A549 (cell line): ENCODE measurements around the gene CCDC74B. TPM values are rescaled to one million over a fixed set of nuclear protein-coding genes. Genes with fewer than 3 reads are reported as not detected.
"Not testable (repeated sequence)": the region's sequence is repeated elsewhere in the genome, so short reads cannot be mapped to it uniquely, and the experiment has no call there.

Experiments
- ATAC-seq, 2 experiments: fragments of 200-7000 bp in 1 of 2; fragments of >200 bp in 1 of 2; cut with Nextera tagmentation in 1 of 2; cut with Tn5 transposase in 1 of 2; 3 replicates each; pipeline versions ENCODE4 v1.8.0 to v1.9.1; 2018 to 2020; ENCODE audit warnings: mild to moderate bottlenecking in 1 of 2, moderate library complexity in 1 of 2
- CTCF ChIA-PET: fragments of 300-600 bp; sonication (Branson Sonifier 250); formaldehyde crosslinking; extraction: SDS; loops from one replicate; lab custom pipeline; 2021; ENCODE audit warnings: antibody characterized with exemption, inconsistent platforms; lab: Yijun Ruan, JAX
- POLR2A ChIA-PET: fragments of 350-600 bp; formaldehyde crosslinking; extraction: SDS; loops from one replicate; lab custom pipeline; 2021; ENCODE audit warnings: antibody characterized with exemption, inconsistent platforms; lab: Yijun Ruan, JAX
- DNase-seq, 2 experiments: peaks; one replicate each; pipeline versions ENCODE4 v3.0.0 to v3.0.0-alpha.2; 2011 to 2016; ENCODE audit warnings: low read depth in 1 of 2, low spot score in 1 of 2
- FAIRE-seq: peaks from 2 replicates; lab custom pipeline; 2011; peaks lifted over from hg19 to GRCh38; lab: Jason Lieb, UNC
- H3K27ac ChIP-seq, 2 experiments: fragments of >200 bp; sonication (Bioruptor Twin); formaldehyde crosslinking; 3 replicates each; pipeline ENCODE4 v1.5.1; 2016 to 2017
- H3K4me1 ChIP-seq: fragments of >200 bp; sonication (Bioruptor Twin); formaldehyde crosslinking; 3 replicates; pipeline ENCODE4 v1.6.1; 2016
- H3K4me2 ChIP-seq: fragments of >200 bp; sonication (Bioruptor Twin); formaldehyde crosslinking; 3 replicates; pipeline ENCODE4 v1.6.1; 2016
- H3K4me3 ChIP-seq: fragments of >200 bp; sonication (Bioruptor Twin); formaldehyde crosslinking; 3 replicates; pipeline ENCODE4 v1.5.1; 2016
- H3K9me3 ChIP-seq: fragments of >200 bp; sonication (Bioruptor Twin); formaldehyde crosslinking; 3 replicates; pipeline ENCODE4 v1.6.1; 2016
- CEBPB ChIP-seq, 2 experiments: fragments of >200 bp in 1 of 2; sonication (Bioruptor Twin) in 1 of 2; formaldehyde crosslinking in 1 of 2; IDR thresholded peaks; 2 replicates each; pipeline ENCODE4 v1.6.1; 2012 to 2016
- FOSL2 ChIP-seq, 2 experiments: fragments of 450-650 bp in 1 of 2; fragments of >200 bp in 1 of 2; sonication (Bioruptor Twin) in 1 of 2; formaldehyde crosslinking; IDR thresholded peaks; 2 replicates each; pipeline versions ENCODE4 v1.5.0 to v1.6.1; 2016 to 2020; ENCODE audit warnings: mild to moderate bottlenecking in 1 of 2, moderate library complexity in 1 of 2
- GATA3 ChIP-seq: IDR thresholded peaks from 2 replicates; pipeline ENCODE4 v1.6.1; 2012; ENCODE audit warnings: borderline replicate concordance
- HDAC2 ChIP-seq: fragments of 200-600 bp; sonication (generic); IDR thresholded peaks from 2 replicates; pipeline ENCODE4 v1.6.1; 2016
- JUN ChIP-seq, 2 experiments: fragments of >200 bp; sonication (Bioruptor Twin); formaldehyde crosslinking; IDR thresholded peaks; 2 replicates in 1 of 2; 3 replicates in 1 of 2; pipeline ENCODE4 v1.6.1; 2016 to 2017
- KDM5A ChIP-seq: fragments of 200-600 bp; sonication (generic); IDR thresholded peaks from 2 replicates; pipeline ENCODE4 v1.6.1; 2016; ENCODE audit warnings: antibody characterized with exemption, mild to moderate bottlenecking
- MAX ChIP-seq: IDR thresholded peaks from 2 replicates; pipeline ENCODE4 v1.6.1; 2012
- MYC ChIP-seq: IDR thresholded peaks from 2 replicates; pipeline ENCODE4 v1.6.1; 2012; ENCODE audit warnings: mild to moderate bottlenecking, inconsistent platforms, low read length, improper control_type of control experiment, borderline replicate concordance
- NFE2L2 ChIP-seq: fragments of 150-350 bp; conservative IDR thresholded peaks from 2 replicates; pipeline ENCODE4 v1.6.1; 2014; ENCODE audit warnings: low read length
- NPAS2 ChIP-seq: fragments of 250-450 bp; sonication (Bioruptor Pico); IDR thresholded peaks from 2 replicates; pipeline ENCODE4 v1.8.0; 2022; ENCODE audit warnings: mild to moderate bottlenecking, moderate library complexity, borderline replicate concordance
- PHF8 ChIP-seq: fragments of 200-600 bp; sonication (generic); IDR thresholded peaks from 2 replicates; pipeline ENCODE4 v1.6.1; 2016; ENCODE audit warnings: low read depth, mild to moderate bottlenecking, antibody characterized with exemption, moderate library complexity, borderline replicate concordance
- POLR2A ChIP-seq: IDR thresholded peaks from 2 replicates; pipeline ENCODE4 v1.6.1; 2012; ENCODE audit warnings: mild to moderate bottlenecking, low read length
- RAD21 ChIP-seq, 2 experiments: fragments of >200 bp in 1 of 2; sonication (Bioruptor Twin) in 1 of 2; formaldehyde crosslinking in 1 of 2; IDR thresholded peaks in 1 of 2; conservative IDR thresholded peaks in 1 of 2; 2 replicates in 1 of 2; 3 replicates in 1 of 2; pipeline ENCODE4 v1.6.1; 2012 to 2018; ENCODE audit warnings: inconsistent platforms in 1 of 2
- TFCP2L1 ChIP-seq: fragments of 250-450 bp; sonication (Bioruptor Pico); IDR thresholded peaks from 2 replicates; pipeline ENCODE4 v1.5.0; 2021; ENCODE audit warnings: mild to moderate bottlenecking
- ZSCAN20 ChIP-seq: fragments of 250-450 bp; sonication (Bioruptor Pico); IDR thresholded peaks from 2 replicates; pipeline ENCODE4 v1.8.0; 2022; ENCODE audit warnings: mild to moderate bottlenecking, moderate library complexity
- WGBS: methylation state at CpG from one replicate; pipeline ENCODE4 v1.1.6; 2017; ENCODE audit errors: missing lambda C conversion rate; 5-methylcytosine and 5-hydroxymethylcytosine counted together
- polyA plus RNA-seq, 4 experiments: library from polyadenylated mRNA; depleted of rRNA in 3 of 4; stranded (reverse); fragments of >200 nt; fragmentation: RNase III in 1 of 4; extraction: RNeasy Plus Mini Kit Qiagen cat#74134 plus additional on column Dnase treatment in 1 of 4; gene quantifications; 2 replicates in 3 of 4; 3 replicates in 1 of 4; pipeline ENCODE4 v1.2.3, GENCODE V29; 2011 to 2017
- TF ChIP-seq, protein P1 (sequence below): fragments of >200 bp; sonication (Bioruptor Twin); formaldehyde crosslinking; IDR thresholded peaks from 3 replicates; pipeline ENCODE4 v1.6.1; 2016
- TF ChIP-seq, protein P2 (sequence below): IDR thresholded peaks from 2 replicates; pipeline ENCODE4 v1.6.1; 2012; ENCODE audit warnings: low read depth, borderline replicate concordance
- TF ChIP-seq, protein P3 (sequence below): IDR thresholded peaks from 2 replicates; pipeline ENCODE4 v1.6.1; 2012

CCDC74B gene
- polyA plus RNA-seq, 2 of the 4 experiments (the other 2 are of a cell fraction), result 5.2 to 5.4 TPM

DNA sequence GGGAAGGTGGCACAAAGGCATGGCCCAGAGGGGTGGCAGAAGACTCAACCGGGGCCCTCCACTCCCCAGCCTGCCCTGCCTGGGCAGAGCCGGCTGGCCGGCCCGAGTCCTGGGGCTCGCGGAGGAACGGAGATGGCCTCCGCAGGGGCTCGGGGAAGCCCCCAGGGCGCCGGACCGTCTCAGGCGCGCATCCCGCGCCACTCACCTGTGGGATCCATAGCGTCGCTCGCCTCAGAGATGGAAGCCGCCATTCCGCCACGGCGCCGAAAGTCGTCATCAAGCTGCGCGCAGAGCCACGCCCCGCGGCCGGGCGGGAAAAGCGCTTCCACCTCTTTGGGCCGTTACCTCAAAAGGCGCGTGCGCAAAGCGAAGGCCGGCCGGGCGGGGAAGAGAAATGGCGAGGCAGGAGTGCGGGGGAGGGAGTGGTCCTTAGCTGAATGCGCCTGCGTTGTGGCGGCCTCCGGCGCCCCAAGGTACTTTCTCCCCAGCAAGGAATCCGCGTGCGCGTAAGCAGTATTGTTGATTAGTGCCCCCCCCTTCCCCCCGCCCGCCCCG is 36.5 kb upstream of the CCDC74B start, which contains the start of gene SMPD4:
SMPD4 (minus strand) TSS at position 278 of the 555 bp plus-strand sequence. CDS start 5,010 bp downstream, outside the sequence.
- H3K4me2 ChIP-seq, result peak within 1 kb of the TSS; percentile 98
- peak within 1 kb of the TSS; percentile 93 to 99 for H3K27ac ChIP-seq
- no CpG with 5 or more reads among the region's 55 CpGs for WGBS
- H3K4me1 ChIP-seq, result peaks cover 9% of the 10 kb centered on the region; the same call in 2 of the 3 replicates
- H3K4me3 ChIP-seq, result peak within 1 kb of the TSS; percentile 99
- peak; percentile 54 for TF ChIP-seq POLR2A
- no peak for TF ChIP-seq NFE2L2
- TF ChIP-seq TFCP2L1 (CRISPR knock-in tag), result no peak
- peak in 1 of 2 experiments; percentile 44; a peak in 2 of 5 replicates for TF ChIP-seq JUN (IDR thresholded peaks at IDR 0.05)
- no peak for TF ChIP-seq CEBPB (IDR thresholded peaks at IDR 0.05)
- peak; percentile 99 for TF ChIP-seq KDM5A
- TF ChIP-seq MAX, result peak; percentile 77
- TF ChIP-seq, protein P1, sequence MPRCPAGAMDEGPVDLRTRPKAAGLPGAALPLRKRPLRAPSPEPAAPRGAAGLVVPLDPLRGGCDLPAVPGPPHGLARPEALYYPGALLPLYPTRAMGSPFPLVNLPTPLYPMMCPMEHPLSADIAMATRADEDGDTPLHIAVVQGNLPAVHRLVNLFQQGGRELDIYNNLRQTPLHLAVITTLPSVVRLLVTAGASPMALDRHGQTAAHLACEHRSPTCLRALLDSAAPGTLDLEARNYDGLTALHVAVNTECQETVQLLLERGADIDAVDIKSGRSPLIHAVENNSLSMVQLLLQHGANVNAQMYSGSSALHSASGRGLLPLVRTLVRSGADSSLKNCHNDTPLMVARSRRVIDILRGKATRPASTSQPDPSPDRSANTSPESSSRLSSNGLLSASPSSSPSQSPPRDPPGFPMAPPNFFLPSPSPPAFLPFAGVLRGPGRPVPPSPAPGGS, result 0 out of 3 replicates have a peak, but pooled peaks have one; percentile 14
- TF ChIP-seq ZSCAN20, result no peak
- TF ChIP-seq HDAC2, result peak; percentile 93; the same call in 1 of the 2 replicates
- TF ChIP-seq PHF8, result 0 out of 2 replicates have a peak, but pooled peaks have one; percentile 55
- peak; percentile 75 for TF ChIP-seq MYC
- TF ChIP-seq, protein P2, sequence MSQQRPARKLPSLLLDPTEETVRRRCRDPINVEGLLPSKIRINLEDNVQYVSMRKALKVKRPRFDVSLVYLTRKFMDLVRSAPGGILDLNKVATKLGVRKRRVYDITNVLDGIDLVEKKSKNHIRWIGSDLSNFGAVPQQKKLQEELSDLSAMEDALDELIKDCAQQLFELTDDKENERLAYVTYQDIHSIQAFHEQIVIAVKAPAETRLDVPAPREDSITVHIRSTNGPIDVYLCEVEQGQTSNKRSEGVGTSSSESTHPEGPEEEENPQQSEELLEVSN, result peak; percentile 85
- DNase-seq (peak; percentile 43 to 97), ATAC-seq (peak; percentile 80 to 82), FAIRE-seq (no peak)
- POLR2A ChIA-PET, result interaction anchor here (0.6 to 2.1 kb wide), 6 partner anchors 16 to 161 kb away, joined by 3 to 24 read pairs (median 5); partner anchors contain the start of gene IMP4
- CTCF ChIA-PET, result interaction anchor here (0.6 to 6.0 kb wide), 11 partner anchors 10 to 161 kb away, joined by 3 to 96 read pairs (median 6); partner anchors contain the start of gene IMP4
- H3K9me3 ChIP-seq, result no peaks in the 10 kb centered on the region

DNA sequence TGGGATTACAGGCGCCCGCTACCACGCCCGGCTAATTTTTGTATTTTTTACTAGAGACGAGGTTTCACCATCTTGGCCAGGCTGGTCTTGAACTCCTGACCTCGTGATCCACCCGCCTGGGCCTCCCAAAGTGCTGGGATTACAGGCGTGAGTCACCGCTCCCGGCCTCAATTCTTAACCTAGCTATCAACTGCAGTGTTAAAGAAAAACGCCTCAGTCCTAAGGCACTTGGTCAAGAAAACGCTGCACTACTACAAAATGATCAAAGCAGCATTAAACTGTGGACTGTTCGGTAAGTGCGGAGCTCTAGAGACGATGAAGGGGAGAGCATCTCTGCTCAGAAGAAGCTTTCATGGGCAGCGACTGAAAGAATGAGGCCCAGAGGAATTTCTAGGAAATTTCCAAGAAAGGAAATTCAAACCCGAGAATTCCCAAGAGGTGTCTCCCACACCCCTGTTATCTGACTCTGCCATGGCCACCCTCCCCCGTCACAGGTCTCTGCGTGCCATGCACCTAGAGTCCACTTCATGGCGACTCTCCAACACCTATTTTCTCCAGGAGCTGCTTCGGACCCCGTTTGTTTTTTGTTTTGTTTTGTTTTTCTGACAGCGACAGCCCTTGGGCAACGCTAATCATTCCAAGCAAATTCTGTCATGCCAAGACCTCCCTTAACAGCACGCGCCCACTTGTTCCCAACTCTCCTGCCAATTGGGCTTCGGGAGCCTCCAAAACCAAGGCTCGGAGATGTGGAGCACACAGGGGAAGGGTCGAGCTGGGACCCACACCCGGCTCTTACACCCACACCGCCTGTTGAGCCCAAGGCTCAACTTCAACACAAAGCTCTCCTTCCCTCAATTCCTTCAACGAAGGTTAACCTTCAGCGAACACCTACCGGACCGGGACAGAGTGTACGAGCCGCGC is 35.8 kb upstream of the CCDC74B start:
- ChIA-PET POLR2A (interaction anchor here (0.6 to 2.1 kb wide), 6 partner anchors 15 to 162 kb away, joined by 3 to 24 read pairs (median 5); partner anchors contain the start of gene IMP4), CTCF (interaction anchor here (0.6 to 6.0 kb wide), 11 partner anchors 10 to 162 kb away, joined by 3 to 96 read pairs (median 6); partner anchors contain the start of gene IMP4)
- Histone ChIP-seq H3K4me2 (peak overlapping the region; percentile 95), H3K27ac (peak overlapping the region; percentile 93 to 99), H3K4me3 (peak overlapping the region; percentile 99)
- DNase-seq, H3K9me3 ChIP-seq, ATAC-seq, FAIRE-seq, H3K4me1 ChIP-seq: not testable (repeated sequence)
- 14% methylated on average over 30 of the region's 38 CpGs for WGBS

- ATAC-seq, DNase-seq, H3K4me3 ChIP-seq, H3K27ac ChIP-seq, POLR2A ChIA-PET, FAIRE-seq, H3K4me1 ChIP-seq, H3K9me3 ChIP-seq, H3K4me2 ChIP-seq: not testable (repeated sequence)
- WGBS, result 88% methylated on average over 5 of the region's 5 CpGs
- CTCF ChIA-PET, result interaction anchor here (0.7 kb wide), 1 partner anchor 17 kb away, joined by 3 read pairs; no protein-coding TSS in a partner anchor
These were observed 30.0 kb upstream of the CCDC74B start for GRCh38 chr2:130174866-130175265.

DNA sequence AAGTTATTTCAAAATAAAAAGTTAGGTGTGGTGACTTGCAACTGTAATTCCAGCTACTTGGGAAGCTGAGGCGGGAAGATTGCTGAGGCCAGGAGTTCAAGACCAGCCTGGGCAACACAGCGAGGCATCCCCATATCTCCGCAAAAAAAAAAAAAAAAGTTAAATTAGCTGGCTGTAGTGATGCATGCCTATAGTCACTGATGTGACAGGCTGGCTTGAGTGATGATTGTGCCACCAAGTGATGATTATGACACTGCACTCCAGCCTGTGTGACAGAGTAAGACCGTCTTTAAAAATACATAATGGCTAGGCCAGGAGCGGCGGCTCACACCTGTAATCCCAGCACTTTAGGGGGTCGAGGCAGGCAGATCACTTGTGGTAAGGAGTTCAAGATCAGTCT is 25.0 kb upstream of the CCDC74B start:
- ChIA-PET POLR2A (no interaction called here), CTCF (interaction anchor here (1.3 kb wide), 1 partner anchor 162 kb away, joined by 3 read pairs; no protein-coding TSS in a partner anchor)
- Histone ChIP-seq H3K4me3 (no peak overlapping the region), H3K4me1 (no peaks in the 10 kb centered on the region), H3K9me3 (no peaks in the 10 kb centered on the region), H3K27ac (no peak overlapping the region), H3K4me2 (no peak overlapping the region)
- WGBS, result 94% methylated on average over 7 of the region's 7 CpGs
- TF ChIP-seq FOSL2 (IDR thresholded peaks at IDR 0.05) (no peak), FOSL2 (CRISPR knock-in tag; IDR thresholded peaks at IDR 0.05) (no peak), GATA3 (no peak), MAX (no peak), RAD21 (conservative IDR thresholded peaks at IDR 0.05 in 1 of 2, IDR thresholded peaks at IDR 0.05 in 1 of 2) (no peak), NPAS2 (CRISPR knock-in tag) (no peak)
- TF ChIP-seq, protein P3, sequence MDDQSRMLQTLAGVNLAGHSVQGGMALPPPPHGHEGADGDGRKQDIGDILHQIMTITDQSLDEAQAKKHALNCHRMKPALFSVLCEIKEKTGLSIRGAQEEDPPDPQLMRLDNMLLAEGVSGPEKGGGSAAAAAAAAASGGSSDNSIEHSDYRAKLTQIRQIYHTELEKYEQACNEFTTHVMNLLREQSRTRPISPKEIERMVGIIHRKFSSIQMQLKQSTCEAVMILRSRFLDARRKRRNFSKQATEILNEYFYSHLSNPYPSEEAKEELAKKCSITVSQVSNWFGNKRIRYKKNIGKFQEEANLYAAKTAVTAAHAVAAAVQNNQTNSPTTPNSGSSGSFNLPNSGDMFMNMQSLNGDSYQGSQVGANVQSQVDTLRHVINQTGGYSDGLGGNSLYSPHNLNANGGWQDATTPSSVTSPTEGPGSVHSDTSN, result no peak
- FAIRE-seq (no peak), ATAC-seq (no peak), DNase-seq (no peak)

DNA sequence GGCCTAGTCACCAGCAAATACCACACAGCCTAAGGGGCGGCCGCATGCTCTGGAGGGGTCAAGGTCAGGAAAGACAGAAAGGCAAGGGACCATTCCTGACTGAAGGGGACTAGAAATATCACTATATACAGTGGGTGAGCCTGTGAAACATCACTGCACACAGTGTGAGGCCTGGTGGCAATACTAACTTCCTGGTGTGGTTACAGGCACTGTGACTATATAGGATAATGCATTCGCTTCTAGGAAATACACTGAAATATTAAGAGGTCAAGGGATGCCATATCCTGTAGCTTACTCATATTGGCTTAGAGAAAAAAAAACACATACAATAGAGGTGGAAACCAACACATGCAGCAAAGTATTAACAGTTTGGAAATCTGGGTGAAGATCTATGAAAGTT is 24.3 kb upstream of the CCDC74B start:
- POLR2A ChIA-PET, result interaction anchor here (0.8 kb wide), 1 partner anchor 163 kb away, joined by 9 read pairs; no protein-coding TSS in a partner anchor
- H3K9me3 ChIP-seq, H3K27ac ChIP-seq, H3K4me1 ChIP-seq, ATAC-seq, H3K4me3 ChIP-seq, CTCF ChIA-PET, DNase-seq, H3K4me2 ChIP-seq, FAIRE-seq: not testable (repeated sequence)
- 95% methylated on average over 3 of the region's 3 CpGs for WGBS
